Measurements from ENCODE around the gene IER3.

IER3 gene

DNA sequence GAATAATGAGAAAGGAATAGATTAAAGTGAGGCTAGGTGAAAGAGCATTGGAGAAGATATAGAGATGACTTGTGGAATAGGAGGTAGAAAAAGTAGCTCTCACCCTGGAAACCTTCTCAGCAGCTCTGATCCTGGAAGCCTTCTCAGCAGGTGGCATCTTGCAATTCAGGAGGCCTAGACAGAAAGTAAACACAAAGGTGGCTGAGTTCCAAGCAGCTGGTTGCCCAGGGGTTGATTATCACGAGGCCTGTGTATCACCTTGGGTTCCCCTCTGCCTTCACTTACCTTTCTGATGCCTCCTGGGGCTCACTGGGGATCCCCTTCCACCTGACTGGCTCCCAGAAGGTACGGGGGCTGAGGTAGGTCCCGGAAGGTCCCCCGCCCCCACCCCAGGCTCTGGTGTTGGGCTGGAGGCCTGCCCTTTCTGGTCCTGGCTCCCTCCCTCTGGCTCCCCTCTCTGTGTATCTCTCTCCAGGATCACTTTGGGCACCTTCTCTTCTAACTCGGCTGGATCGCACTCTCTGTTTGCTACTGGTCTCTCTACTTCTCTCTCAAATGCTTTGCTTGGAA is 37.0 kb downstream of the IER3 start:
- H3K4me3 Mint-ChIP-seq = no peak overlapping the region
- H3K9me3 Mint-ChIP-seq = no peaks in the 10 kb centered on the region
- H3K36me3 Mint-ChIP-seq (ENCODE audit: low read depth) = peaks cover 75% of the 10 kb centered on the region
- H3K27ac Mint-ChIP-seq = peak overlapping the region in 1 of 3 experiments; percentile 3
- H3K27me3 Mint-ChIP-seq (ENCODE audit: low read depth) = no peaks in the 10 kb centered on the region
- H3K4me1 Mint-ChIP-seq = no peaks in the 10 kb centered on the region
- TF ChIP-seq, protein P1, sequence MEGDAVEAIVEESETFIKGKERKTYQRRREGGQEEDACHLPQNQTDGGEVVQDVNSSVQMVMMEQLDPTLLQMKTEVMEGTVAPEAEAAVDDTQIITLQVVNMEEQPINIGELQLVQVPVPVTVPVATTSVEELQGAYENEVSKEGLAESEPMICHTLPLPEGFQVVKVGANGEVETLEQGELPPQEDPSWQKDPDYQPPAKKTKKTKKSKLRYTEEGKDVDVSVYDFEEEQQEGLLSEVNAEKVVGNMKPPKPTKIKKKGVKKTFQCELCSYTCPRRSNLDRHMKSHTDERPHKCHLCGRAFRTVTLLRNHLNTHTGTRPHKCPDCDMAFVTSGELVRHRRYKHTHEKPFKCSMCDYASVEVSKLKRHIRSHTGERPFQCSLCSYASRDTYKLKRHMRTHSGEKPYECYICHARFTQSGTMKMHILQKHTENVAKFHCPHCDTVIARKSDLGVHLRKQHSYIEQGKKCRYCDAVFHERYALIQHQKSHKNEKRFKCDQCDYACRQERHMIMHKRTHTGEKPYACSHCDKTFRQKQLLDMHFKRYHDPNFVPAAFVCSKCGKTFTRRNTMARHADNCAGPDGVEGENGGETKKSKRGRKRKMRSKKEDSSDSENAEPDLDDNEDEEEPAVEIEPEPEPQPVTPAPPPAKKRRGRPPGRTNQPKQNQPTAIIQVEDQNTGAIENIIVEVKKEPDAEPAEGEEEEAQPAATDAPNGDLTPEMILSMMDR (IDR thresholded peaks at IDR 0.05; ENCODE audit: unreplicated experiment in 3 of 3) = no peak

GRCh38 chr6:30705620-30706019 is 38.7 kb downstream of the IER3 start:
- peak overlapping the region in 1 of 3 experiments; percentile 15 for H3K27ac Mint-ChIP-seq
- H3K4me1 Mint-ChIP-seq = no peaks in the 10 kb centered on the region
- H3K9me3 Mint-ChIP-seq = no peaks in the 10 kb centered on the region
- TF ChIP-seq, protein P1 (IDR thresholded peaks at IDR 0.05; ENCODE audit: unreplicated experiment in 3 of 3) = no peak
- peaks cover 65% of the 10 kb centered on the region for H3K36me3 Mint-ChIP-seq (ENCODE audit: low read depth)
- no peaks in the 10 kb centered on the region for H3K27me3 Mint-ChIP-seq (ENCODE audit: low read depth)
- no peak overlapping the region for H3K4me3 Mint-ChIP-seq

DNA sequence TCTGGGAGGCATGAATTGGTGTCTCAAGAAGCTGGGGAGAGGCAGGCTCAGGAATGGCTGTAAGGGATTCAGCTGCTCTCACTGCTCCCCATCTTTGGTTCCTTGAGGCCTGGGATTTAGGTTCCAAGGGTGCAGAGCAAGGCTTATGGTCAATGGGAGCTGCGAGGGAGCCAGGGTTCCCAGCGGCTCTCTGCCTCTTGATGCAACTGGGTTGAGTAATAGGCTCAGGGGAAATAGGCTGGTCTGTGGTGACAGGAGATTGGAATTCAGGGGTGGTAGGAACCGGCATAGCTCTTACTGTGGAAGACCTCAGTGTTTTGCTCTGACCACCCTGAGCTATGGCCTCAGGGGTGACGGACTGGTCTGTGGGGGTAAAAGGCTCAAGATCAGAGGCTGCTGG is 40.5 kb downstream of the IER3 start:
- TF ChIP-seq, protein P1 (IDR thresholded peaks at IDR 0.05; ENCODE audit: unreplicated experiment in 3 of 3) = no peak
- Mint-ChIP-seq H3K9me3 (no peaks in the 10 kb centered on the region), H3K4me3 (no peak overlapping the region), H3K27me3 (ENCODE audit: low read depth) (no peaks in the 10 kb centered on the region), H3K36me3 (ENCODE audit: low read depth) (peaks cover 62% of the 10 kb centered on the region), H3K4me1 (no peaks in the 10 kb centered on the region), H3K27ac (no peak overlapping the region)

- Mint-ChIP-seq H3K27me3 (ENCODE audit: low read depth) (no peaks in the 10 kb centered on the region), H3K27ac (no peak overlapping the region), H3K4me1 (no peaks in the 10 kb centered on the region), H3K9me3 (no peaks in the 10 kb centered on the region), H3K36me3 (ENCODE audit: low read depth) (peaks cover 59% of the 10 kb centered on the region), H3K4me3 (no peak overlapping the region)
- TF ChIP-seq, protein P1 (IDR thresholded peaks at IDR 0.05; ENCODE audit: unreplicated experiment in 3 of 3) = no peak
These were observed 41.3 kb downstream of the IER3 start for GRCh38 chr6:30703011-30703410.

GRCh38 chr6:30700340-30700739 is 44.0 kb downstream of the IER3 start:
- Mint-ChIP-seq H3K36me3 (ENCODE audit: low read depth) (peaks cover 42% of the 10 kb centered on the region), H3K27me3 (ENCODE audit: low read depth) (no peaks in the 10 kb centered on the region), H3K4me1 (no peaks in the 10 kb centered on the region), H3K9me3 (no peaks in the 10 kb centered on the region), H3K27ac (peak overlapping the region in 1 of 3 experiments; percentile 87), H3K4me3 (no peak overlapping the region)
- TF ChIP-seq, protein P1 (IDR thresholded peaks at IDR 0.05; ENCODE audit: unreplicated experiment in 3 of 3) = no peak

- TF ChIP-seq, protein P1 (IDR thresholded peaks at IDR 0.05; ENCODE audit: unreplicated experiment in 3 of 3) = no peak
These were observed 47.9 kb downstream of the IER3 start for GRCh38 chr6:30696432-30696831.

More at GRCh38 chr6:30696432-30696831, 47.9 kb downstream of the IER3 start:
- H3K27me3 Mint-ChIP-seq (ENCODE audit: low read depth) = no peaks in the 10 kb centered on the region
- H3K36me3 Mint-ChIP-seq (ENCODE audit: low read depth) = peaks cover 7% of the 10 kb centered on the region
- no peaks in the 10 kb centered on the region for H3K9me3 Mint-ChIP-seq
- peaks cover 7% of the 10 kb centered on the region for H3K4me1 Mint-ChIP-seq
- no peak overlapping the region for H3K4me3 Mint-ChIP-seq
- H3K27ac Mint-ChIP-seq = no peak overlapping the region

All from nephron (organoid).